Peyer's patch (tissue), 4 donors: Measurements from ENCODE around the gene XPR1.

ENCODE experiments used
- CTCF ChIP-seq, 6 experiments: fragments of 450-650 bp in 4 of 6; fragments of 200-600 bp in 2 of 6; sonication (generic) in 1 of 6; IDR thresholded peaks; one replicate each; pipeline ENCODE4 v1.5.1; 2017 to 2019; ENCODE audit warnings: antibody characterized with exemption in 6 of 6, mild to moderate bottlenecking in 3 of 6, moderate library complexity in 1 of 6
- POLR2A ChIP-seq, 2 donors: fragments of 450-650 bp; IDR thresholded peaks; one replicate each; pipeline ENCODE4 v1.5.1; 2017; ENCODE audit warnings: antibody characterized with exemption in 2 of 2, mild to moderate bottlenecking in 2 of 2, moderate library complexity in 2 of 2

- TF ChIP-seq CTCF (IDR thresholded peaks at IDR 0.05) (no peak), POLR2A (IDR thresholded peaks at IDR 0.05) (no peak)
Measured at GRCh38 chr1:180594723-180595122, 37.1 kb upstream of the XPR1 start.
